GM23248 (cell line): Measurements from ENCODE around the gene CD6.

Source experiments
- EZH2 ChIP-seq: fragments of 200-600 bp; sonication (generic); IDR thresholded peaks from 2 replicates; pipeline ENCODE4 v1.6.1; 2018; ENCODE audit warnings: antibody characterized with exemption, mild to moderate bottlenecking; ENCODE audit not compliant: insufficient read depth, poor library complexity, severe bottlenecking
- EZH2phosphoT487 ChIP-seq: fragments of 200-600 bp; sonication (generic); IDR thresholded peaks from 2 replicates; pipeline ENCODE4 v1.6.1; 2018; ENCODE audit warnings: antibody characterized with exemption, moderate library complexity, mild to moderate bottlenecking, low read depth; ENCODE audit not compliant: insufficient read depth

- no peak for TF ChIP-seq EZH2phosphoT487
- TF ChIP-seq EZH2, result no peak
These were observed 73.8 kb downstream of the CD6 start for GRCh38 chr11:61045271-61045670.
